Measurements from ENCODE around the gene CCSAP. TPM values are rescaled to one million over a fixed set of nuclear protein-coding genes. Genes with fewer than 3 reads are reported as not detected.

Gene CCSAP
- total RNA-seq, 1 donor from 2014 or later = 34.4 TPM

DNA sequence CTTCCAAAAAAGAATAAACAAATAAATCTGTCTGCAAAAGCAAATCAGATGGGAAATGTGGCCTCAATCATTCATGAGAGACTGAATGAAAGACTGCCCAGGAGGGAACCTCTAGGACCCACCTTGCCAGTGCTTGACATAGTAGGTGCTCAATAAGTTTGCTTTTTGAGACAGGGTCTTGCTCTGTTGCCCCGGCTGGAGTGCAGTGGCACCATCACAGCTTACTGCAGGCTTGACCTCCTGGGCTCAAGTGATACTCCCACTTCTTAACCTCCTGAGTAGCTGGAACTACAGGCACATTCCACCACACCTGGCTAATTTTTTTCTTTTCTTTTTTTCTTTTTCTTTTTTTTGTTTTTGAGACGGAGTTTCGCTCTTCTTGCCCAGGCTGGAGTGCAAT is 40.3 kb upstream of the CCSAP start:
- Histone ChIP-seq H3K27ac (no peak overlapping the region), H3K4me1 (peaks cover 26% of the 10 kb centered on the region), H3K79me2 (ENCODE audit: low read depth) (no peaks in the 10 kb centered on the region), H3K4me2 (no peak overlapping the region), H3K9me3 (ENCODE audit: low read depth) (no peaks in the 10 kb centered on the region), H2AFZ (replicated peaks) (no peak overlapping the region), H3K9ac (no peak overlapping the region), H3F3A (ENCODE audit: low read depth) (peaks cover 13% of the 10 kb centered on the region), H4K20me1 (ENCODE audit: low read depth) (no peaks in the 10 kb centered on the region), H3K27me3 (no peaks in the 10 kb centered on the region), H3K36me3 (no peaks in the 10 kb centered on the region), H3K4me3 (no peak overlapping the region)
- H3K27ac Mint-ChIP-seq = no peak overlapping the region
- peaks cover 17% of the 10 kb centered on the region for H3K4me1 Mint-ChIP-seq
- TF ChIP-seq EZH2phosphoT487 (IDR thresholded peaks at IDR 0.05) = no peak
- TF ChIP-seq EZH2 (IDR thresholded peaks at IDR 0.05) = no peak
- TF ChIP-seq, protein P1, sequence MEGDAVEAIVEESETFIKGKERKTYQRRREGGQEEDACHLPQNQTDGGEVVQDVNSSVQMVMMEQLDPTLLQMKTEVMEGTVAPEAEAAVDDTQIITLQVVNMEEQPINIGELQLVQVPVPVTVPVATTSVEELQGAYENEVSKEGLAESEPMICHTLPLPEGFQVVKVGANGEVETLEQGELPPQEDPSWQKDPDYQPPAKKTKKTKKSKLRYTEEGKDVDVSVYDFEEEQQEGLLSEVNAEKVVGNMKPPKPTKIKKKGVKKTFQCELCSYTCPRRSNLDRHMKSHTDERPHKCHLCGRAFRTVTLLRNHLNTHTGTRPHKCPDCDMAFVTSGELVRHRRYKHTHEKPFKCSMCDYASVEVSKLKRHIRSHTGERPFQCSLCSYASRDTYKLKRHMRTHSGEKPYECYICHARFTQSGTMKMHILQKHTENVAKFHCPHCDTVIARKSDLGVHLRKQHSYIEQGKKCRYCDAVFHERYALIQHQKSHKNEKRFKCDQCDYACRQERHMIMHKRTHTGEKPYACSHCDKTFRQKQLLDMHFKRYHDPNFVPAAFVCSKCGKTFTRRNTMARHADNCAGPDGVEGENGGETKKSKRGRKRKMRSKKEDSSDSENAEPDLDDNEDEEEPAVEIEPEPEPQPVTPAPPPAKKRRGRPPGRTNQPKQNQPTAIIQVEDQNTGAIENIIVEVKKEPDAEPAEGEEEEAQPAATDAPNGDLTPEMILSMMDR (IDR thresholded peaks at IDR 0.05) = no peak
- DNase-seq (ENCODE audit: low spot score) = no peak
- no peaks in the 10 kb centered on the region for H3K36me3 Mint-ChIP-seq
- no peak overlapping the region for H3K4me3 Mint-ChIP-seq
- peaks cover 3% of the 10 kb centered on the region for H3K27me3 Mint-ChIP-seq (ENCODE audit: insufficient read depth, low read depth)
- H3K9me3 Mint-ChIP-seq = no peaks in the 10 kb centered on the region

- peak; percentile 37 for DNase-seq (ENCODE audit: low spot score)
- Histone ChIP-seq H4K20me1 (ENCODE audit: low read depth) (no peaks in the 10 kb centered on the region), H3F3A (ENCODE audit: low read depth) (peaks cover 13% of the 10 kb centered on the region), H3K4me1 (peaks cover 26% of the 10 kb centered on the region), H3K4me3 (no peak overlapping the region), H3K4me2 (no peak overlapping the region), H3K9ac (no peak overlapping the region), H3K9me3 (ENCODE audit: low read depth) (no peaks in the 10 kb centered on the region), H3K27ac (no peak overlapping the region), H3K79me2 (ENCODE audit: low read depth) (no peaks in the 10 kb centered on the region), H3K27me3 (no peaks in the 10 kb centered on the region), H2AFZ (replicated peaks) (no peak overlapping the region), H3K36me3 (no peaks in the 10 kb centered on the region)
- H3K27me3 Mint-ChIP-seq (ENCODE audit: insufficient read depth, low read depth) = peaks cover 3% of the 10 kb centered on the region
- no peak overlapping the region for H3K4me3 Mint-ChIP-seq
- no peaks in the 10 kb centered on the region for H3K36me3 Mint-ChIP-seq
- H3K9me3 Mint-ChIP-seq = no peaks in the 10 kb centered on the region
- H3K27ac Mint-ChIP-seq = no peak overlapping the region
- H3K4me1 Mint-ChIP-seq = peaks cover 17% of the 10 kb centered on the region
- TF ChIP-seq EZH2 (IDR thresholded peaks at IDR 0.05) (no peak), EZH2phosphoT487 (IDR thresholded peaks at IDR 0.05) (no peak)
- TF ChIP-seq, protein P1 (IDR thresholded peaks at IDR 0.05) = no peak
Measured at GRCh38 chr1:229381234-229381633, 38.4 kb upstream of the CCSAP start.

DNA sequence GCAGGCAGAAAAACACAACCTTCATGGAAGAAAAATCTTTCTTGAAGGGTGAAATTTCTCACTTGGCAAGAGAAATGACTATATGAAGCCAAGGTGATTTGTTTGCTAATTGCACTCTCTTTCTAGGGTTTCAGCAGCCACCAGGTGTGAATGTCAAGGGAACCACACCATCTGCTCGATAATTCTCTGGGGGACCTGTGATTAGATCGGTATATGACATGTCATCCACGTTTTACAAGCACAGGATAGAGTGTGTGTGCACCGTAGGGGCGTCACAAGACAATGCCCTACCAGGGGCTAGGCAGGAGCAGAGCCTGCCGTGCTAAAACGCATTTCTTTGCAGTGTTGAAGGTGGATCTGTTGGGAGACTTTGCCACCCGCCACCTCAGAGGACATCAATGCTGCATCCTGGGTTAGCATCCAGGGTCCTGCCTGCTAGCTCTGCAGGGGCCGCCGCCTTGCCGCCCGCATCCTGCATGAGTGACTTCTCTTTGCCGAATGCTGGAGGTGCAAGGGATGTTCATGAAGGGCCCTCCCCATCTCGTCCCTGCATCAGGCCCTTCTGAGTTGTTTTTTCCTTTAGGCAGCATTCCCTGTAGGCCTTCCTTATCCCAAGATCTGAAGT is 37.8 kb upstream of the CCSAP start:
- Mint-ChIP-seq H3K36me3 (no peaks in the 10 kb centered on the region), H3K27me3 (ENCODE audit: insufficient read depth, low read depth) (peaks cover 6% of the 10 kb centered on the region), H3K27ac (no peak overlapping the region), H3K4me3 (no peak overlapping the region), H3K4me1 (peaks cover 17% of the 10 kb centered on the region), H3K9me3 (no peaks in the 10 kb centered on the region)
- no peak overlapping the region for H3K27ac ChIP-seq
- H3F3A ChIP-seq (ENCODE audit: low read depth) = peaks cover 13% of the 10 kb centered on the region
- DNase-seq (ENCODE audit: low spot score) = no peak
- H3K36me3 ChIP-seq = no peaks in the 10 kb centered on the region
- H4K20me1 ChIP-seq (ENCODE audit: low read depth) = no peaks in the 10 kb centered on the region
- H2AFZ ChIP-seq (replicated peaks) = peak overlapping the region; percentile 55
- no peaks in the 10 kb centered on the region for H3K9me3 ChIP-seq (ENCODE audit: low read depth)
- H3K4me2 ChIP-seq = no peak overlapping the region
- H3K79me2 ChIP-seq (ENCODE audit: low read depth) = no peaks in the 10 kb centered on the region
- no peak overlapping the region for H3K9ac ChIP-seq
- TF ChIP-seq EZH2 (IDR thresholded peaks at IDR 0.05) (no peak), EZH2phosphoT487 (IDR thresholded peaks at IDR 0.05) (no peak)
- TF ChIP-seq, protein P1 (IDR thresholded peaks at IDR 0.05) = no peak
- H3K27me3 ChIP-seq = no peaks in the 10 kb centered on the region
- H3K4me3 ChIP-seq = no peak overlapping the region
- peaks cover 26% of the 10 kb centered on the region for H3K4me1 ChIP-seq

Data from neural progenitor cell (in vitro differentiated cells).